Nephron (organoid): ENCODE data around the gene ERAP2.

Source experiments
- H3K27ac Mint-ChIP-seq, 3 experiments: 2 replicates each; pipeline ENCODE4 v1.8.0; 2020; ENCODE audit warnings: mixed read lengths in 3 of 3, mild to moderate bottlenecking in 2 of 3, moderate library complexity in 1 of 3
- H3K27me3 Mint-ChIP-seq: 2 replicates; pipeline ENCODE4 v1.8.0; 2021; ENCODE audit warnings: low read depth, mild to moderate bottlenecking, moderate library complexity, mixed read lengths
- H3K36me3 Mint-ChIP-seq: 2 replicates; pipeline ENCODE4 v1.8.0; 2020; ENCODE audit warnings: low read depth, mixed read lengths
- H3K4me1 Mint-ChIP-seq: 2 replicates; pipeline ENCODE4 v1.8.0; 2020; ENCODE audit warnings: mixed read lengths
- H3K4me3 Mint-ChIP-seq, 3 experiments: 2 replicates each; pipeline ENCODE4 v1.8.0; 2020; ENCODE audit warnings: mild to moderate bottlenecking in 3 of 3, mixed read lengths in 3 of 3, moderate library complexity in 2 of 3
- H3K9me3 Mint-ChIP-seq: 2 replicates; pipeline ENCODE4 v1.8.0; 2020; ENCODE audit warnings: mixed read lengths
- TF ChIP-seq, protein P1 (sequence below), 3 experiments: fragments of 200-600 bp; sonication (generic); IDR thresholded peaks; one replicate each; pipeline ENCODE4 v1.5.0; 2021; ENCODE audit warnings: antibody characterized with exemption in 3 of 3; ENCODE audit not compliant: unreplicated experiment in 3 of 3

The ERAP2 gene

DNA sequence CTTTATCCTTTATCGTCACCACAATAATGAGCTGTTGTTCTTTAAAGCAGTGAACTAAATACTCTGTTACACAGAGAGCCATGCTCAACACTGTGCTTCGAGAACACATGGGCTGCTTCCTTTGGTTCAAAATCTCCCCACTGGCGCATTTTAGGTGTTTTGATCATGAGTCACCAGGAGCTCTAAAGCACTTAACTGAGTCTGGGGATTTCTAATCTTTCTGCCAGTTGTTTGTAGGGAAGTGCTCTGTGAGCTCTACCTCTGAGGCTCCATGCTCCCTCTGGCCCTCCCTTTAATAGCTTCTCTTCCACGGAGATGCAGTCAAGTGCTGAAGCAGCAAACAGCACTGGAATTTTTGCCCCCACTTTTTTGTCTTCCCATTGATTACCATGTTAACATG lies 17.0 kb downstream of the ERAP2 start:
- H3K27me3 Mint-ChIP-seq, result no peaks in the 10 kb centered on the region

DNA sequence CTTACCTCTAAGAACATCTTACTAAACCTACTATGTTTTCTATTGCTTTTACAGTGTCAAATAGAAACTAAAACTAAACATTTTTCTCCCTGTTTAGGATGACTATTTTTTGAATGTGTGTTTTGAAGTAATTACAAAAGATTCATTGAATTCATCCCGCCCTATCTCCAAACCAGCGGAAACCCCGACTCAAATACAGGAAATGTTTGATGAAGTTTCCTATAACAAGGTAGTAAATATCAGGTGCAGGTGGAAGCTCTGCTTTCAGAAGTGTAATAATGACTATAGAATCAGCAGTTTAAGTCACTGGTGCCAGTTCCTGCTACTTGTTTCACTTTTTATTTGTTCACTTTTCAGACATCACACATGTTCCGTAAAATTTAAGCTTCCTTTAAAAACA lies 20.0 kb downstream of the ERAP2 start:
- Mint-ChIP-seq H3K9me3 (no peaks in the 10 kb centered on the region), H3K27ac (no peak overlapping the region), H3K4me3 (no peak overlapping the region), H3K36me3 (no peaks in the 10 kb centered on the region), H3K27me3 (no peaks in the 10 kb centered on the region), H3K4me1 (no peaks in the 10 kb centered on the region)
- TF ChIP-seq, protein P1, sequence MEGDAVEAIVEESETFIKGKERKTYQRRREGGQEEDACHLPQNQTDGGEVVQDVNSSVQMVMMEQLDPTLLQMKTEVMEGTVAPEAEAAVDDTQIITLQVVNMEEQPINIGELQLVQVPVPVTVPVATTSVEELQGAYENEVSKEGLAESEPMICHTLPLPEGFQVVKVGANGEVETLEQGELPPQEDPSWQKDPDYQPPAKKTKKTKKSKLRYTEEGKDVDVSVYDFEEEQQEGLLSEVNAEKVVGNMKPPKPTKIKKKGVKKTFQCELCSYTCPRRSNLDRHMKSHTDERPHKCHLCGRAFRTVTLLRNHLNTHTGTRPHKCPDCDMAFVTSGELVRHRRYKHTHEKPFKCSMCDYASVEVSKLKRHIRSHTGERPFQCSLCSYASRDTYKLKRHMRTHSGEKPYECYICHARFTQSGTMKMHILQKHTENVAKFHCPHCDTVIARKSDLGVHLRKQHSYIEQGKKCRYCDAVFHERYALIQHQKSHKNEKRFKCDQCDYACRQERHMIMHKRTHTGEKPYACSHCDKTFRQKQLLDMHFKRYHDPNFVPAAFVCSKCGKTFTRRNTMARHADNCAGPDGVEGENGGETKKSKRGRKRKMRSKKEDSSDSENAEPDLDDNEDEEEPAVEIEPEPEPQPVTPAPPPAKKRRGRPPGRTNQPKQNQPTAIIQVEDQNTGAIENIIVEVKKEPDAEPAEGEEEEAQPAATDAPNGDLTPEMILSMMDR (IDR thresholded peaks at IDR 0.05; ENCODE audit: unreplicated experiment in 3 of 3), result no peak

More for the DNA sequence above, 17.0 kb downstream of the ERAP2 start:
- Mint-ChIP-seq H3K9me3 (no peaks in the 10 kb centered on the region), H3K4me3 (no peak overlapping the region), H3K36me3 (no peaks in the 10 kb centered on the region), H3K4me1 (no peaks in the 10 kb centered on the region), H3K27ac (no peak overlapping the region)
- TF ChIP-seq, protein P1 (IDR thresholded peaks at IDR 0.05; ENCODE audit: unreplicated experiment in 3 of 3), result no peak

DNA sequence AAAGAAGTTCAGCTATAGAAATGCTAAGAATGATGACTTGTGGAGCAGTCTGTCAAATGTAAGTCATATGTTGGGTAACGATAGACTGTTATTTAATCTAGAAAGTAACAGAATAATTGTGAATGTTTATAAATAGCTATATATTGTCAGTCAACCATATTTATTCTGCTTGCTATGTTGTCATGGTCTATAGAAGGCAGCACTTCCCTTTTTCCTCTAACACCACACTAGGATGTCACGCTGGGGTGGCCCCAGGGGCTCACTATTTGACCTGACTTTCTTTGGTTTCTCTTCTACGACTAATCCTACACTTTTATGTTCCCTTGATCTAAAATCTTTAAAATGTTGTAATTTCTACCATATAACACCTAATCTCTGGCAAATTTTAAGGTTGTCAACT lies 20.5 kb downstream of the ERAP2 start:
- TF ChIP-seq, protein P1 (IDR thresholded peaks at IDR 0.05; ENCODE audit: unreplicated experiment in 3 of 3), result no peak
- H3K27ac Mint-ChIP-seq, result no peak overlapping the region
- no peaks in the 10 kb centered on the region for H3K36me3 Mint-ChIP-seq
- H3K4me3 Mint-ChIP-seq, result no peak overlapping the region
- H3K27me3 Mint-ChIP-seq, result no peaks in the 10 kb centered on the region
- no peaks in the 10 kb centered on the region for H3K4me1 Mint-ChIP-seq
- H3K9me3 Mint-ChIP-seq, result no peaks in the 10 kb centered on the region

DNA sequence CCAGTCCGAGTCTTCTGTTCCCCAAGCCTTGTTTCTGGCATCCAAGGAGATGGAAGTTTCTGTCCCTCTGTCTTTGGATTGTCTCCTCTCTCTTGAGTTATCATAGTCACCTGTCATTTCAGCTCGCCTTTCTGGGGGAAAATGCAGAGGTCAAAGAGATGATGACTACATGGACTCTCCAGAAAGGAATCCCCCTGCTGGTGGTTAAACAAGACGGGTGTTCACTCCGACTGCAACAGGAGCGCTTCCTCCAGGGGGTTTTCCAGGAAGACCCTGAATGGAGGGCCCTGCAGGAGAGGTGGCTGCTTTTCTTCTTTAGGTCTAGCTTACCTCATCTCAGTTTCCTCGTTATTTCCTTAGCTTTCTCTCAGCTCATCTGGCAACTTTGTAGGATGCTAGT lies 25.1 kb downstream of the ERAP2 start:
- no peaks in the 10 kb centered on the region for H3K27me3 Mint-ChIP-seq
- H3K27ac Mint-ChIP-seq, result no peak overlapping the region
- TF ChIP-seq, protein P1 (IDR thresholded peaks at IDR 0.05; ENCODE audit: unreplicated experiment in 3 of 3), result no peak
- no peak overlapping the region for H3K4me3 Mint-ChIP-seq
- H3K4me1 Mint-ChIP-seq, result no peaks in the 10 kb centered on the region
- no peaks in the 10 kb centered on the region for H3K9me3 Mint-ChIP-seq
- H3K36me3 Mint-ChIP-seq, result no peaks in the 10 kb centered on the region

DNA sequence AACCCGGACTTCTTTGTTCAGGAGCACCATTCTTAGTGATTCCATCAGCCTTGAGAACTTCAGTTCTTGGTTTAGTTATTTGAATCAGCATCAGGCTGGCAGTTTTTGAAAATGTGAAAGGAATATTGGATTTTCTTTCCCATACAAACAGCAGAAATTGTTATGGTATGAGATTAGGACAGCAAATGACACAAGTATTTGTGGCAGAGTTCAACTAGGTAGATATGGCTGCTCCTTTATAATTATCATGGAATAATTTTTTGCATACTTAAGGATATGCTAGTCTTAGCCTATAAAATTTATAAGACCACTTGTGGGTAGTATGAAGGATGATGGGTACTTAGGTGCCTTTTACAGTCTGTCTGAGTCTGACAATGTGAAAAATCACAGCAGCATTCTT lies 25.5 kb downstream of the ERAP2 start:
- TF ChIP-seq, protein P1 (IDR thresholded peaks at IDR 0.05; ENCODE audit: unreplicated experiment in 3 of 3), result no peak
- H3K27me3 Mint-ChIP-seq, result no peaks in the 10 kb centered on the region
- H3K9me3 Mint-ChIP-seq, result no peaks in the 10 kb centered on the region
- H3K27ac Mint-ChIP-seq, result no peak overlapping the region
- no peak overlapping the region for H3K4me3 Mint-ChIP-seq
- H3K36me3 Mint-ChIP-seq, result no peaks in the 10 kb centered on the region
- H3K4me1 Mint-ChIP-seq, result no peaks in the 10 kb centered on the region

DNA sequence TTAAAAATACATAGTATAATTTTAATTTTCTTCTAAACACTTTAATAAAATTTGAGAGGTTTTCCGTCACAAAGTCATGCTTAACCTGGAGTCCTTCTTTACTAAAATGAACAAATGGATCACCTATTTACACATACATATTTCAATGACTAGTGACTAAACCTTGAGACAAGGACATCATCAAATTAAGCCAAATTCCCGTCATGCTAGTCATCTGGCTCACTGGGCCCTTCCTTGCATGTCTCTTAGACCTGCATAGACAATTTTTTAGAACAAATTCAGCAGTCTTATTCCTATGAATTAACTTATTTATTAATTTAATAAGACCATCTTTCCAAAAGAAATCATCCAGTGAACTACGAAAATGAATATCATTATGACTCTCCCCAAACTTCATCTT lies 26.6 kb downstream of the ERAP2 start:
- Mint-ChIP-seq H3K9me3 (no peaks in the 10 kb centered on the region), H3K4me3 (no peak overlapping the region), H3K4me1 (no peaks in the 10 kb centered on the region), H3K27me3 (no peaks in the 10 kb centered on the region), H3K27ac (no peak overlapping the region), H3K36me3 (no peaks in the 10 kb centered on the region)
- TF ChIP-seq, protein P1 (IDR thresholded peaks at IDR 0.05; ENCODE audit: unreplicated experiment in 3 of 3), result no peak
